HG03045 (cell line): ENCODE data around the gene HS3ST4.
A peak's percentile ranks its signal among the peaks of the same experiment; 100 is the strongest.

Experiments
- ATAC-seq: cut with Tn5 transposase; IDR thresholded peaks from one replicate; pipeline ENCODE4 v1.9.1; 2021; ENCODE audit warnings: mild to moderate bottlenecking, moderate library complexity; ENCODE audit not compliant: unreplicated experiment

Gene HS3ST4

DNA sequence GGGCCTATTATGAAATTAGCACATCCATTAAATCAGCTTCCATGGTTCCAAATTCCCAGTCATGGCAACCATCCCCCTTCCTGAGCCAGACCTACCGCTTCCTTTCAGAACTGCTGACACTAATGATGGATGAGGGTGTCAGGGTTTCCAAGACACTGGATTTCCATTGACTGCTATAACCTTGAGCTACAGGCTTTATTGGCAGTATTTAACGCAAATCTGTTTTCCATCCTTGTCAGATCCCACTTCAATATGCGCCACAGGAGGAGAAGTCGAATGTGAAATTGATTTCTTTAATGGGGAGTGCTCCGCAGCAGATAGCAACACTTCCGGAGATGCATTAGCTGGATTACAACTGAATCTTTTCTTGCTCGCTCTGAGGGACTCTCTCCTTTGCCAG lies 197.1 kb downstream of the HS3ST4 start:
- ATAC-seq: no peak

DNA sequence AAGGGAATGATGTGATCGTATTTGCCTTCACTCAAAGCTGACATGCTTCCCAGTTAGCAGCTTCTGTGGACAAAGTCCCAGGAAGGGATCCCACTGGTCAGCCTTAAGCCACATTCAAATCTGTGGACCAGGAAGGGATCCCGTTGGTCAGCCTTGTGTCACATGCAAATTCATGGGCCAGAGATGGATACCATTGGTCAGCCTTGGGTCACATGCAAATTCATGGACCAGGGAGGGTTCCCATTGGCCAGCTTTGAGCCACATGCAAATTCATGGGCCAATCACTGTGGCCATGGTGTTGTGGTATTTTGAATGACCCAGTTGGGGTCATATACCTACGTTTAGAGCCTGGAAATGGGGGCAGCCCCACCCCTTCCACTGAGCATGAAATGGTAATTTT lies 201.6 kb downstream of the HS3ST4 start:
- ATAC-seq: no peak

DNA sequence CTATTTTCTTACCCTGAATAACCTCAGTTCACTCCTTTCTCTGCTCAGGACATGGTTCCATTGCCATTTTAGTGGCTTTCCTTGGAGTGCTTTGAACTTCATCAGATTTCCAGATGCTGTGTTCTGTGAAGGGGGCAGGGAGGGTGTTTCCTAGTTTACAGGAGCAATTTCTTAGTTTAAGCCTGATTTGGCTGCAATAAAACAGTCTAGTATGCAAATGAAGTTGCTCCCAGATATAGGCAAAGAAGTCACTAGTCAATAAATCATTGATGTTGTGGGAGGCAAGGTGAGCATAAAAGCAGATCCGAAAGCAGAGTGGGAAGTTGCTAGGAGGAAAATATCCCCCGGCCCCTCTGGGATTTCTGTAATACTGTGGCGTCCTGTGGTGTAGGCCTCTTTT lies 202.3 kb downstream of the HS3ST4 start:
- ATAC-seq: no peak

DNA sequence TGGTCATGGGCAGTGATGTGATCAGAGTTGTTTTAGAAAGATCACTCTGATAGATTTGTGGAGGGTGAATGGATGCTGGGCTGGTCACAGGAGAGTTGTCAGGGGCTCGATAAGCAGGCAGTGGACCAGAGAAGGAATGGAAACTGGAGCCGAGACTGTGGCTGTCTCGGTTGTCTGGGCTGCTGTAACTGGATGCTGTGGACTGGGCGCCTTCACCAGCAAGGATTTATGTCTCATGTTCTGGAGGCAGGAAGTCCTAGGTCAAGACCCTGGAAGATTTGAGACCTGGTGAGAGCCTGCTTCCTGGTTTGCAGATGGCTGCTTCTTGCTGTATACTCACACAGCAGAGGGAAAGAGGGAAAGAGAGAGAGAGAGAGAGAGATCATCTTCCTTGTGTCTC lies 203.6 kb downstream of the HS3ST4 start:
- no peak for ATAC-seq

DNA sequence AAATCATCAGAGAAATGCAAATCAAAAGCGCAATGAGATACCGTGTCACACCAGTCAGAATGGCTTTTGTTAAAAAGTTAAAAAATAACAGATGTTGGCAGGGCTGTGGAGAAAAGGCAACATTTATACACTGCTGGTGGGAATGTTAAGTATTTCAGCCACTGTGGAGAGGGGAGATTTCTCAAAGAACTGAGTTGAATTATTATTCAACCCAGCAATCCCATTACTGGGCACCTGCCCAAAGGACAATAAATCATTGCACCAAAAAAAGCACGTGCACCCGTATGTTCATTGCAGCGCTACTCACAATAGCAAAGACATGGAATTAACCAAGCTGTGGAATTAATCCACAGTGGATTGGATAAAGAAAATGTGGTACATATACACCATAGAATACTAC lies 204.7 kb downstream of the HS3ST4 start:
- ATAC-seq: no peak

DNA sequence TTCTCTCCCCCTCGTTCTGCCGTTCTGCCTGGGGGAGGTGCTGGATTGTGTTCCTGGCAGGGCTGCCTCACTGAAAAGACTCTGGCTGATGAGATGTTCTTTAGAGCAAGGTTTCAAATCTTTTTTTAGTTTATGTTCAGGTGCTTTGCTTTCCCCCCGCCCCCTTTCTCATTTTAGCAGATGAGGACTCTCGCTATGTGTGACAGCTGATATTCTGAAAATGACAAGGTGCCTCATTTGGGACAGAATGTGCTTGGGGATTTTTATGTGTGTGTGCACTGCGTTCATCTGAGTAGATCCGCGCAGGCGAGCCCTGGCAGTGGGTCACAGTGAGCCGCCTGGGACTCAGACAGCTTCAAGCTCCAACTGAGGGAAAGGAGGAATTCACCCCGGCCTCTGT lies 205.9 kb downstream of the HS3ST4 start:
- no peak for ATAC-seq

DNA sequence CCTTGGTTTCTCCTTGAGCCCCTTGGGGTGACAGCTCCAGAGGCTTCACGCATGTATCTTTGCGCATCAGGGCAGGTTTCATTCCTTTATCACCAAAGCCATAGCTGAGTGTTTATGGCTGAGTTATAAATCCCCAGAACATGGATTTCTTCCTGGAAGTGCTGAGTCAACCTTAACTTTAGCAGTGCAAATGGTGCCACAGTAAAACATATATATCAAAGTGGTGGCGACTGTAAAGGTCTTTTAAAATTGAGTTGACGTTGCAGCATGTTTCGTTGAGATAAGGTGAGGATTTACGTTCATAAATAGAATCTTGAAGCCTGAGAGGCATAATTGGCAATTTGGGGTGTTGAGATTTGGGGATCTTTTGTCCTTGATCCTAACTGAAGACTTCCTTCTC lies 214.1 kb downstream of the HS3ST4 start:
- no peak for ATAC-seq

DNA sequence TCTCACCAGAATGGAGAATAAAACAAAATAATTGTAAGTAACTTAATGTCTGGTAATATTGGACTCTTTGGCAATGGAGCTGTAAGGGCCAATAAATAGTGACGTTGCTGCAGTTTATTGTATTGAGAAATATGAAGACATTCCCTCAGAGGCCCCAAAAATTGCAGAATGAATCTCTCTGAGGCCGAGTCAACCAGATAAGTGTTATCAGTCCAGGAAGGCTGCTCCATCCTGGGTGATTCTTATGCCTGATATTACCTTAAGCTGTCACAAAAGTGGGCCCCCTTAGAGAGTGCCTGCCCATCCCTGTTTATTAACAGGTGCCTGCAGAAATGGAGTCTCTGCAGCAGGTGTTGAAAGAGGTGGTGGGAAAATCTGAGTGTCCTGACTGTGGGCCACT lies 219.2 kb downstream of the HS3ST4 start:
- ATAC-seq: no peak

DNA sequence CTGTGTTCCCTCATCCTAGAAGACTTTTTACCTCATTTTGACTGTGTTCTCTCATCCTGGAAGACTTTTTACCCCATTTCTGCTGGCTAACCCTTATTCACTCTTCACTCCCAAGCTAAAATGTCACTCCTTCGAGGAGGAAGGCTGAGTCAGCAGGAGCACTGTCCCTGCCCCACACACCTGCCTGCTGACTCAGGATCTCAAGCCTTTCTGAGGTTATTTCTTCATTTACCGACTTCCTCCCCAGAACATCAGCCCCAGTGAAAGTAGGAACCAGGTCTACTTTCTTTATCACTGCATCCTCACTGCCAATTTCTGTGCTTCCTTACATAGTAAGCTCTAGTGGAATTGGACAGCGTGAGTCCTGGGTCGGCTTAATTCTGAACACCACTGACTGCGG lies 220.6 kb downstream of the HS3ST4 start:
- no peak for ATAC-seq

DNA sequence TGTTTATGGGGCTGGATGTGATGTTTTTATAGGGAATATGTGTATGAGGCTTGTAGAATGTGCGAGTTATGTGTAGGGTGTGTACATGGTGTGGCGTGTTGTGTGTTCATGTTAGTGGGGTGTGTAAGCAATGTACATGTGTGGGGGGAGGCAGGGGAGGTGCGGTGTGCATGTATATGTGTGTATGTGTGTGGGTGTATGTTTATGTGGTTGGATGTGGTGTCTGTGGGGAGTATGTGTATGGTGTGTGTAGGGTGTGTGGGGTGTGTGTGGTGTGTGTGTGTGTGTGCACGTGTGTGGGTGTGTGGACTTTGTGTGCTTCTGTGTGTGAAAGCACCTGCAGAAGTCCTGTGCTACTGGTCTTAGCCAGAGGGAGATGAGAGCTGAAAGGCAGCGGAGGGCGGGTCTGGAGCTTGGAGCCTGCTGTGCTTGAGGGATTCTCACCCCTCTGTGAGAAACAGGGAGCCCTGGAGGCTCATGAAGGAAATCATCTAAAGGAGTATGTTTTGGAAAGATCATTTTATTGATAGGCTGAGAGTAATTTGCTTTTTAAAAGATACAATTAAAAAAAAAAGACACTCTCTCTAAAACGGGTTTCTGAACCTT lies 222.7 kb downstream of the HS3ST4 start:
- no peak for ATAC-seq

DNA sequence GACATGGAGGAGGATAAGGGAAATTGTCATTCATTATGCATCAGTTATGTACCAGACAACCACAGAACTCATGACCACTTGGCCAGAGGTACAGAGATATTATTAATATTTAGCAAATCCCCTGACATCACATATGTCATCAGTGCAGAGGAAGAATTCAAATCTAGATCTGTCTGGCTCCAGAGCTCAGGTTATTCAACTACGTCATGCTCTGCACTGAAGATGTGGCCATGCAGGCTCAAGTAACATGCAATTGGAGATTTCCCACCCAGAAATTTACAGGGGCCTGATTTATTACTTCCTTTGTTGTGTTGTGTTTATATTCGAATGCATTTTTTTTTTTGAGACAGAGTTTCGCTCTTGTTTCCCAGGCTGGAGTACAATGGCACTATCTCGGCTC lies 224.3 kb downstream of the HS3ST4 start:
- no peak for ATAC-seq

DNA sequence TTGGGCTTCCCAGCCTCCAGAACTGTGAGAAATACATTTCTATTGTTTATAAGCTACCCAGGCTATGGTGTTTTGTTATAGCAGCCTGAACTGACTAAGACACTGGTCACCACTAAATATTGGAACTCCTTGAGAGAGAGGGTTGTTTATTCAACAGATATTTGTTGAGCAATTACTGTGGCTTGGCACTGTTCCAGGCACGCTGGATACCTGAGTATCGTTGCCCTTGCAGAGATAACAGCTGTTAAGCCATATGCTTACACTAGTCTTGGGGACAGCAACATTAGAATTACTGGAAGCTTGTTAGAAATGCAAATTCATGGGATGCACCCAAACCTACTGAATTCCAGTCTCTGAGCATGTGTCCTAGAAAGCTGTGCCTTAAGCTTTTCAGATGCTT lies 230.7 kb downstream of the HS3ST4 start:
- no peak for ATAC-seq

DNA sequence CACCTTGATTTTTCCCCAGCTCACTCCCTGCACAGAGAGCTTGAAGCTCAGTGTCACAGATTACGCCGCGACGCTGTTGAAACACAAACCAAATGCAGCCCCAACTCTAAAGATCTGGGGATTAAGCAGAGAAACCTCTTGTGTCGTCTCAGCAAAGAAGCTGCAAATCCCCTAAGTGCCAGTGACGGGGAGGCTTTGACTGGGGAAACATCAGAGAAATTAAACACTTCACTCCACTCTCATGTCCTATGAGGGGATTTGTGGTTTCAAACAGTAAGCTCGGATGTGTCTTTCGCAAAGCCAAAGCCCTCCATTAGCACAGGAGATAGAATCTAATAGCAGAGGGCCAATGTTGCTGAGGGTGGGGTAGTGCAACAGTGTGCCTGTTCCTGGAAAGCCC lies 233.7 kb downstream of the HS3ST4 start:
- no peak for ATAC-seq

DNA sequence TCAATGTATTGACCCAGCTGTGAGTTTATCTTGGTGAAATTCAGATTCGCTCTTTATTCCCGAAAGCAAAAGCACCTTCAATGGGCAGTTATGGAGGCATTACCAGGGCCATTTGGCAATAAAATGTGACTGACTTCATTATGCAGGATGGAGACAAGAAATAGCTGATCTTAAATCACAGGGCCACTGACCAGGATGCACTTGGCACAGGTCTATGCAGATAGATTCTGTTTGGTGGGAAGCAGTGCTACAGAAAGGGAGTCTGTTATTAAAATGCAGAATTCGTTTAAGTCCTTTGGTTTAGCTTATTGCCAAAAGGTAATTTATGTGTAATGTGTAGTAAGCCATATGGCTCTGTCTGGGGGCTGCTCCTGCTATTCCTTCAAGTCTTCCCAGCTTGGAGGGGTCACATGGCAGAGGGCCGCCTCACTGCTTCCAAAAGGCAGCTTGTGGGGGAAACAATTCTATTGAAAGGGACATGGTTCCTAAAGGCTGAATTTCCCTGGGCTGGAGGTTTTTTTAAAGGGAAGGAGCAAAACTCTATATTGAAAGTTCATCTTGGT lies 239.8 kb downstream of the HS3ST4 start:
- no peak for ATAC-seq

DNA sequence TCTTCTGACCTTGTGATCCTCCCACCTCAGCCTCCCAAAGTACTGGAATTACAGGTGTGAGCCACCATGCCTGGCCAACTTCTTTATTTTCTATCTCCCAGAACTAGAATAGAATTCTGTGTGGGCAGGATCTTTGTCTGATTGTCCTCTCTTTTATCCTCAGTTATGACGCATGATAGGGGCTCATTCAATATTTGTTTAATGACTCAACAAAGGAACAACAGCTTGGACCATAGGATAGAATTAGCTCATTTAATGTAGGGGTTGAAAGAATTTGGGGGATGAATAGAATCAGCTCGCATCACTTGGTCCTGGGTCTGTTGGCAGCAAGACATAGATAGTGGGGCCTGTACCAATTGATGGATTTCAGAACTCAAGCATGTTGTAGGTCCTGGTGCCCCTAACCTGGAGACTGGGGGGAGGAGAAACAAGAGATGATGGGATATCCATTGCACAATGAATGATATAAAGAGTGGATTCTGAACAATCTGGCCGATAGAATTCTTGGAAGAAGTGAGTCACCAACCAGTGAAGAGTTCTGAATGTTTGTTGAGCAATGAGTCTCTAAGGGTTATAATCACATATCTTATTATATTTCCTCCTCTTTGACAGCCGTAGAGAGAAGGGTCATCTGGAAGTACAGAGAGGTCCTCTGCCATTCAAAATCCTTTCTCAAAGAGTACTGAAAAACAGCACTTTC lies 250.2 kb downstream of the HS3ST4 start:
- ATAC-seq: no peak

DNA sequence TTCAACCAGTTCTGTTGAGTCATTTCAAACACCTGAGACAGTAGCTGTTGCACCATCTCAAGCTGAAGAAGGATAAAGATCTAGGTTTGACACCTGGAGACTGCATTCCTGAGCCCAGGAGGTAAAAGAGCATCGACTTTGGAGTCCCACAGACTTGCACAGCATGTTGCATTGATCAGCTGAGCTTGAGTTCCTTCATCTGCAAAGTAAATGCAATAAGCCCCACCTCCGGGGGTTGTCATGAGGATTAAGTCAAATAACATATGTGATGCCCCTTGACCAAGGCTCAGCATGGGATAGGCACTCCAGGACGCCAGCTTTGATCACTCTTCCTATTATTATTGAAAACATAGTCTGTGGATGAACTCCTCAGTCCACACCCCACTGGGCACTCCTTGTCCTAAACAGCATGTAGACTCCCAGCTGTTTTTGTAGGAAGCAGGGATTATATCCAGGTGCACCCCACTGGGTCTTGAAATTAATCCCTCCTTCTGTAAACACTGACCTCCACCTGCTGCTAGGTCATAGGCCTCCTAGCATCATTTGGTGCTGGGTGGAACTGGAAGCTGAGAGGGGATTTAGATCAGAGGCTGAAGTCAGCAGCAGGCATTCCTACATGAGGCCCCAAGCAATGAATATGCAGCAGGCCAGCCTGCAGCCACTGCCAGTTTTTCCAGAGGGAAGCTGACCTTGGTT lies 259.0 kb downstream of the HS3ST4 start:
- ATAC-seq: no peak

DNA sequence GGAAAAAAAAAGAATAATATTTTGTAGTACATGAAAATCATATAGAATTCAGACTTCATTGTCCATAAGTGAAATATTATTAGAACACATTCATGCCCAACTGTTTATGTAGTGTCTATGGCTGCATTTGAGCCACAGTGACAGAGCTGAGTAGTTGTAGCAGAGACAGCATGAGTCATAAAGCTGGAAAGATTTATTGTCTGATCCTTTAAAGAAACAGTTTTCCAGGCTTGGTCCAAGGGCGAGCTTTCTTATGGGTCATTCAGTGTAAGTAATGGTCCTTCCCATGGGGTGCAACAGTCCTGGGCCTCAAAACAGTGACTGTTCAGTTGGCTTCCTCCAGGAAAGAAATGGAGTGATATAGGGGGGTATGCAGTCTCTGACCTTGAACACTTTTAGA lies 260.2 kb downstream of the HS3ST4 start:
- ATAC-seq: no peak

DNA sequence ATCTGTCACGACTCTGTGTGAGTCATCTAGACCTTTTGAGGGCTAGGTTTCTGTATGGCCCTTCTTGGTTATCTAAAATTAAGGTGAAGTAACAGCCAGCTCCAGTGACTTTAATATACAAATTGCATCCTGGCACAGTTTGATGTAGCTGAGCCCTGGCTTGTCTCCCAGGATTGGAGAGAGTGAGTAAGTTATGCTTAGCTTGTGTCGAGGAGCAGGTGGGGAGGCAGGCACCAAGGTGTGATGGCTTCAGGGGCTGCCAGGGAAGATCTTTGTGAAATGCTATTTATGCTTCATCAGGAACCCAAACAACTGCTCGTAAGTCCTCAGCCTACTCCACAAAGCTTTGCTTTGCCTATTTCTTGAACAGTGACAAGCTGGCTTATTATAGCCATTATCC lies 261.2 kb downstream of the HS3ST4 start:
- no peak for ATAC-seq

DNA sequence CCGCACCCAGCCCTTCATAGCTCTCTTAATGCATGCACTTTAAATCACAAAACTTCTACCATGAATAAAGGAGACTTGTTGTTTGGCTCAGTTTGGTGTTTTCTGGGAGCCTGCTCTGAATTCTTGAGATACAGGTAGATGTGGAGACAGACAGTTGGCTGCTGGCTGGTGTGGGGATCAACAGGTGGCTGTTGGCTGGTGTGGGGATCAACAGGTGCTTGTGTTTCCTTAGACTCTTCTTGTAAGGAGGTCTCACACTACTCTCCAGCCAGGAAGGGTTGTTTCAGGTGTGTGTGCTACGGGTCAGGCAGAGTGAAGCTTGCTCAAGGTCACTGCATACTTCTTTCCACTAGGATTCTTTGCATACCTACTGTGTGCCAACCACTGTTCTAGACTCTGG lies 265.9 kb downstream of the HS3ST4 start:
- no peak for ATAC-seq

DNA sequence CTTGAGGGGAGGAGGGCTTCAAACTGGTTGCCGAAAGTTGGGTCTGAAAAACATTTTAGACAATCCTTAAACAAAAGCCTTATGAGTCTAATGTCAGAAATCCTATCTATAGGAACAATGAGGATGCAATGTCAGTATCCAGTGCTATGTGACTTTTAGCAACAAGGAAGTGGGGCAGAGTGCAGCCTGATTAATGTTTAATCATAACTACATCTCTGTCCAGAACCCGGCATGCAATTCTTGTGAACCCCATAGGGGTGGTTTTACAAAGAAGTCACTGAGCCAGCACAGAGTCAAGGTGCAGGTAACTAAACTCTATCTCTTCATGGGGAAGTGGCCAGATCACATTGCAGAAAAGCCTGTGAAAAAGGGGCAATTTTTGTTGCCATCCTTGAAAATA lies 267.5 kb downstream of the HS3ST4 start:
- ATAC-seq: no peak

DNA sequence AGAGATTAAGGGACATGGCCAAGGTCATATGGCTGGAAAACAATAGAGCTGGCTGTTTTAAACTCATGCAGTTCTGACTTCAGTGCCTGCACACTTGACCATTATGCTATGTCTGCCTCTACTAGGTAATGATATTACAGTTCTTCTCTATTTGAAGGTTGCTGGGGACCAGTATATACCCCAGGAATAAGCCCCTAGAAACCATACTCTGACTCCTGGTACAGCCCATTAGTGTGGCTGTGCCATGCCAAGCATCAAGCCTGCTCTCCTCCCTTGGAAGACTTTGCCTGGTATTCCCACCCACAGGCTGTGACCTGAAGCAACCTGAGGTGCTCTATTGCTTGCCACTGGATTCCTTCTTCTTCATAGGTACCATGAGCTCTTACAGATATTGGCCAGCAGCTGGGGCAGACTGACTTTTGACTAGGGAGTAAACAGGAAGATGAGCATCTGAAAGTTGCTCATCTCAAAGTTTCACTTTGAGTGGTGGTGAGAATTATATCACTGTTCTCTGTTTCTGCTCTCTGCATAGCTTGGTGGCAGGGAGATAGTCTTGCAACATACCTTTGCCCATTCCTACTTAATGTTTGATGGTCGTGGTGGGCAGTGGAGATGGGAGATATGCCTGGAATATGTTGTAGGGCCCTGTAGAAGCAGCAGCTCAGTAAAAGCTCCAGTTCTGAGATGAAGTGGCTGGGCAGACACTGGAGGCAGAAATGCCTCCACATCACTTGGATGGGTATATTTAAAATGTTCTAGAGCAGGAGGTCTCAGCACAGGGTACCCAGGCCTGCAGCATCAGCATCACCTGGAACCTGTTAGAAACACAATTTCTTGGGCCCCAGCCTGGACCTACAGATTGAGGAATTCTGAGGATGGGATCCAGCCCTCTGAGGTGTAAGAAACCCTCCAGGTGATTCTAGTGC lies 274.7 kb downstream of the HS3ST4 start:
- peak; percentile 75 for ATAC-seq
